ENCODE measurements around the gene TSC2.

The TSC2 gene

GRCh38 chr16:2043667-2044451, 3.9 kb upstream of the TSC2 start:
- no peak for DNase-seq

GRCh38 chr16:2044541-2044940, 3.2 kb upstream of the TSC2 start:
- no peak for DNase-seq

DNA sequence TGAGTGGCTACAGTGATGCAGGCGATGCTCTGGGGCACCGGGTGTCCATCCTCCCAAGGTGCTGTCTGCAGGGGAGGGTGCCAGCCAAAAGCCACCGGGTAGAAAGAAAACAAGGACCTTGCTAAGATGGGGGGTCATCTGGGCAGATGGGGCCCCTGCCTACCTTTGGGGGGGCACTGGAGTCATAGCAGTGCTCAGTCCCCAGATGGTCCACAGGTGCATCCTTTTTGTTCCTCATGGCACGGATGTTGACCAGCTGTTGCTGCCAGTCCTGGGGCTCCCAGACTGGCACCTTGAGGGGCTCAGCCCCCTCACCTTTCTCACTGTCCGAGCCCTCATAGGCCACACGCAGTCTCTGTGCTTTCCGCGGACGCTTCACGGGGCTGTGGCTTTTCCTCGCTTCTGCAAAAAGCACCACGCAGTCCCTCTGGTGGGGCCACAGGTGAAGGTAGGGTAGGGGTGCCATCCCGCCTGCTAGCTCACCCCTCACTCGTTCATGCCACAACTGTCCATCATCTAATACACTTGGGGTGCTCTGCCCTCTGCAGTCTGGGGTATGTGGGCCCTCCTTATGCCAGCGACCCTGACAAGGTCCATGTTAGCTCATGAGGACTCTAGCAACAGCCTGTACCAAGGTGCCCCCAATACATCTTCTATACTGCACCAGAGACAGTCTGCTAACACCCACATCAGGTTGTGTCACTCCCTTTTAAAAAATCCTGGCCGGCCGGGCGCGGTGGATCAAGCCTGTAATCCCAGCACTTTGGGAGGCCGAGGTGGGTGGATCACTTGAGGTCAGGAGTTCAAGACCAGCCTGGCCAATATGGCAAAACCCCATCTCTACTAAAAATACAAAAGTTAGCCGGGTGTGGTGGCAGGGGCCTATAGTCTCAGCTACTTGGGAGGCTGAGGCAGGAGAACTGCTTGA, 1.6 kb upstream of the TSC2 start:
- no peak for DNase-seq

GRCh38 chr16:2046893-2047329, 874 bp upstream of the TSC2 start:
- no peak for DNase-seq

DNA sequence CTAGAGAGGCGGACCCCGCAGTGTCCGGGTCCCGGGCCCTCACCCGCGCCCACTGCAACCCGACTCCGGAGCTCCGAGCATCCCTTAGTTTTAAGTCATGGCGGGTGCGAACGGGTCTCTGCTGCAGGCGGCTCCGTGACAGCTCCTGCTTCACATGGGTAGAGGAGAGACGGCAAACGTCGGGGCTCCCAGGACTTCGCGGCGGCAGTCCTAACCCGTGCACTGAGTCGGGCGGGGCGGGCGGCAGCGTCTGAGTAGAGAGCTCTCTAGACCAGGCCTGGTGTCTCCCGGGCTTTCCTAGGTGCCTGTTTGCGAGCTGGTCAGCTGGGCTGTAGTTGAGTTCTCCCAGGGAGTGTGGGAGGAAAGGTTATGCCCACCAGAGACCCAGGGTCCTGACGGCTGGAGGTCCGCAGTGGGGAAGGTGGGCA, 345 bp downstream of the TSC2 start:
- DNase-seq, result no peak

- no peak for DNase-seq
Observed at GRCh38 chr16:2053211-2053610, 5.4 kb downstream of the TSC2 start.

GRCh38 chr16:2053897-2054296, 6.1 kb downstream of the TSC2 start:
- DNase-seq, result no peak

DNA sequence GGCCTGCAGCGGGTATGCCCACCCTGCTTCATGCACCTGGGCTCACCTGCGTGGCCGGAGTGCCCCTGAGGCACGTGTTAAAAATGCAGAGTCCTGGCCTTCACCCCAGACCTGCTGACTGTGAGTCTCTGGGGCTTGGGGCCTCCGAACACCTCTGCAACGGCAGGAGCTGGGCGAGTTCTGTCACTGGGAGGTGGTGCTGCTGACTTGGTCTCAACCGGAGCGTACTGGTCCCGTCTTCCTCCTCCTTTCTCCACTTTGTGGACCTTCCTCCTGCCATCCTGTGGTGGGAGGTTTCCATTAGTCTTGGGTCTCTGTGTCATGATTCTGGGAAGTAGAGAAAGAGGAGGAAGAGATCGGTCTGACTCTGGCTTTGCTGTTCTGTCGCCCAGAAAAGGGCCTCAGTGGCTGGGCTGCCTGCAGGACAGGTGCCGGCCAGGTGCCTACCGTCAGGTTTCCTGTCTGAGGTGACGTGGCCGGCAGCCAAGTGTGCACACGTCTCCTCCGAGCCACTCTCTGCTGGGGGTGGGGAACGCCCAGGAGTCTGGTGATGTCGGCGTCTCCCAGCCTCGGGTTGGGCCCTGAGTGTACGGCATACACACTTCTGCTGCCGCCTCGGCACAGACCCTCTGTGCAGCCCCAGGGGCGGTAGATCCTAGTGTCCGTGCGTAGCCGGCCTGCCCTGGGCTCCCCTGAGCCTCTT, 6.9 kb downstream of the TSC2 start:
- DNase-seq, result no peak

- DNase-seq, result no peak
Observed at GRCh38 chr16:2056077-2056476, 8.3 kb downstream of the TSC2 start.

GRCh38 chr16:2056681-2057407, 9.1 kb downstream of the TSC2 start:
- no peak for DNase-seq

GRCh38 chr16:2057438-2057837, 9.7 kb downstream of the TSC2 start:
- DNase-seq, result no peak

DNA sequence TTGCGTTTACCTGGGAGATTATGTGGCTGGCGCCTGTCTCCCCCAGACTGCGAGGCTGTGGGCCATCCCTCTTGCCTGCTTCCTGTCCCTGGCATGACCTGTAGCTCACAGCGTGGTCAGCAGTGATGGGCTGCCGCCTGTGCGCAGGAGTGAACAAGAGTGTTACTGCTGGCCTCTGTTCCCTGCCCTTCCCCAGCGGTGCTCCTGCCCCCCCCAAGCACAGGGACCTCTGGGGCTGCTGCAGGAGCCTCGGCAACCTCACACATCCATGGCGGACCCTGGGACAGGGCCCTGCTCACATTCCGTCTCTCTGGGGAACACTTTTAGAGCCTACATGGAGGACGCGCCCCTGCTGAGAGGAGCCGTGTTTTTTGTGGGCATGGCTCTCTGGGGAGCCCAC, 10.6 kb downstream of the TSC2 start:
- no peak for DNase-seq

- no peak for DNase-seq
Observed at GRCh38 chr16:2058872-2059271, 11.1 kb downstream of the TSC2 start.

- no peak for DNase-seq
Observed at GRCh38 chr16:2060346-2060745, 12.6 kb downstream of the TSC2 start.

DNA sequence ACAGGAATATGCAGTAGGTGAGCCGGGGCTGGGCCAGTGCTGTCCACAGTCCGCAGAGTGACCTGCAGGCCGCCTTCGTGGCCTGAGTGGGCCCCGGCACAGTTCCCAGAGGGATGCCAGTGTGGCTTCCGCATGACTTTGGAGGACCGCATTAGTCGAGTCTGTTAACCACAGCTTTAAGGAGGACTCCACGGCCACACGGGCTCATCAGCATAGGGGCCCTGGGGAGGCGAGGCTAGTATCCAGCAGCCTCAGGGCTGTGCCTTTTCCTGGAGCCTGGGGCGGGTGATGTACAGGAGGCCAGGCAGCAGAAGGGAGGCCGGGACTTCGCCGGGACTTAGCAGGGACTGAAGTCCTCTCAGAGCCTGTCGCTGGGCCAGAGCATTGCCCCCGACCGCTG, 13.2 kb downstream of the TSC2 start:
- no peak for DNase-seq

GRCh38 chr16:2061526-2061925, 13.7 kb downstream of the TSC2 start:
- DNase-seq, result no peak

- DNase-seq, result no peak
Observed at GRCh38 chr16:2062801-2063200, 15.0 kb downstream of the TSC2 start.

- no peak for DNase-seq
Observed at GRCh38 chr16:2063861-2064260, 16.1 kb downstream of the TSC2 start.

DNA sequence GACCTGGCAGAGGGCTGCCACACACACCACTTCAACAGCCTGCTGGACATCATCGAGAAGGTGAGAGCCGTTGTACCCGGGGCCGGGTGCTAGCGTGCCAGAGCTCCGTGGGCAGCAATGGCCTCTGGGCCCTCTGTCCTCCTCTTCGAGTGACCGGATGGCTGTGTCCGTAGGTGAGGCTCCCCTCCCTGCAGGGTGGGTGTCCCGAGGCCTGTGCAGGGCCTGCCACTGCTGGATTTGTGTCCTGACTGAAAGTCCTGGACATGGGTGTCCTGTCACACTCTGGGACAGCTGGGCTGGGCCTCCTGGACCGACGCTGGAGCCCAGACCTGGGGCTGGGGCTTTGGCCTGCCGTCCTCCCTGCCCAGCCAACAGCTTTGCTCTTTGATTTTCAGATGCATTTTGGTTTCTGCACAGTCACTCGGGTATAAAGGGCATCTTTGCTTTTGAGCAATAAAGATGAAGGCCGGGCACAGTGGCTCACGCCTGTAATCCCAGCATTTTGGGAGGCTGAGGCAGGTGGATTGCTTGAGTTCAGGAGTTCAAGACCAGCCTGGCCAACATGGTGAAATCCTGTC, 16.7 kb downstream of the TSC2 start:
- no peak for DNase-seq

DNA sequence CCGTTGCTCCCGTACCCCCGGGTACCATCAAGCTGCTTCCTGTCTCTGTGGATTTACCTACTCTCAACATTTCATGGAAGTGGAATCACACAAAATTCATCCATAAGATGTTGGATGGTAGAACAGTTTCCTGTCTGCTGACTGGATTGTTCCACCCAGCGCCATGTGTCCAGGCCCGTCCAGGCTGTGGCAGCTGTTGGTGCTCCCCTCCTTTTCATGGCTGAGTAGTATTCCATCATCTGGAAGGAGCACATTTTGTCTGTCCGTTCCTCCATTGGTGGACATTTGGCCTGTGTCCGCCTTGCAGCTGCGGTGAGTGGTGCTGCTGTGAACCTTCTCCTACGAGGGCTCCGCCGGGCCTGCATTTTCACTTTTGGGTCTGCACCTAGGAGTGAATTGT, 18.4 kb downstream of the TSC2 start:
- DNase-seq, result no peak

GRCh38 chr16:2070576-2071453, 23.0 kb downstream of the TSC2 start:
- DNase-seq, result no peak
